Measurements from ENCODE around the gene MS4A18.
A peak's percentile ranks its signal among the peaks of the same experiment; 100 is the strongest.

Gene MS4A18

DNA sequence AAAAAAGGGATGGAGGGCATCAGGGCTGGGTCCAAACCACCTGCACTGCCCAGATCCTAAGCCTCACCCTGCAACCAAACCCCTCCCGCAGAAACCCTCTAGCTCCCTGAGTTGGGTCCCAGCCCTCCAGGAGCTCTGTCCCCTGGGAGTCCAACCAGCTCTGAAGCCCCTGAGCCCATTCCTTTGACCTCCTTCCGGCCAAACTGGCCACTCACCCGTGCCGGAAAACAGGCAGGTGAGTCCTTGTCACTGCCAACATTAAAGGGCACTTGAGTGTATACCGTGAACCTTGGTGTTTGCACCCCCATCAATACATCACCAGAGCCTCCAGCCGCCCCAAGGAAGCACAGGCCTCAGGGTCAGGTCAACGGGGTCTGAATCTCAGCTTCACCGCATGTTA, 43.7 kb downstream of the MS4A18 start:
- DNase-seq, result no peak

DNA sequence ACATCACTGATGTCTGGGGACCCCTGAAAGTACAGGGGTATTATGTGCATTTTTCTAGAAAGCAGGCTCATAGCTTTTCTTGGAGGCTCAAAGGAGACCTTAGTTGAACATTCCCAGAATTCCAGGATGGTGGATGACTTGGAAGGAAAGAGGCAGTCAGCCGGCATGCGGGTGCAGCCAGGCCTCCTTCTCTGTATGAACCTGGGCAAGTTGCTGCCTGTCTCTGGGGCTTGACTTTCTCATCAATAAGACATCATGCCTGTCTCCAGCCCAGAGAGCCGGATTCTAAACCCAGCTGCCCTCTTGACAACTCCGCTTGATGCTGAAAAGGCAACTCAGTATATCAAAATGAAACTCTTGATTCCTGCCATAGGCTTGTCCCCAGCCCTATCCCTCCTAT, 44.8 kb downstream of the MS4A18 start:
- DNase-seq, result no peak

DNA sequence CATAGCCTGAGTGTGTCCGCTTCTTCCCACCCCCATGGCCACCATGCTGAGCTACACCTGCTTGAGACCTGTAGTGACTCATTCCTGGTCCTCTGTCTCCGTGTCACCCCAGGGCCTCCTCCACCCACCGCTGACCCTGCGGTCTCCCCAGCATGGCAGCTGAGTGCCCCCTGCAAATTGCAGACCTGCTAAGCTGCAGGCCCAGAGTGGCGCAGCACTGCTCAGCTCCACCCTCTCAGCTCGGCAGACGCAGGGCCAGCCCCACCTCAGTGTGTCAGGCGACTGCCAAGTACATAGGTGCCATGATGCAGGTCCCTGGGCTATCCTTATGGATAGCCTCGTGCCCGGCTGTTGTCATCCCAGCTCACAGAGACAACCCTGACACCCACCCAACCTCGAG, 45.3 kb downstream of the MS4A18 start:
- no peak for DNase-seq

DNA sequence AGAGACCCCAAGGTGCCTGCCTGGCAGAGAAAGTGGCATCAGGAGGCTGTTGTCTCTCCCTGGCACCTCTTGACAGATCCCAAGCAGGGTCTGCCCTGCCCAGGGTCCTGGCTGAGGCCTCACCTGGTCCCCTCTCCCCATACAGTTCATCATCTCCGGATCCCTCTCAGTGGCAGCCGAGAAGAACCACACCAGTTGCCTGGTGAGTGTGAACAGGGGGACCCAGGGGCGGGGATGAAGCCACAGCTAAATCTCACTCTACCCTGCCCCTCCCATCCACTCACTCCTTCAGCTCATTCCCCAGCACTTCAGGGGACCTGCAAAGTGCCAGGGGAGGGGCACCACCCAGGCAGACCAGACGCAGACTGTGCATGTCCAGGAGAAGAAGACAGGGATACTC, 46.6 kb downstream of the MS4A18 start:
- no peak for DNase-seq

DNA sequence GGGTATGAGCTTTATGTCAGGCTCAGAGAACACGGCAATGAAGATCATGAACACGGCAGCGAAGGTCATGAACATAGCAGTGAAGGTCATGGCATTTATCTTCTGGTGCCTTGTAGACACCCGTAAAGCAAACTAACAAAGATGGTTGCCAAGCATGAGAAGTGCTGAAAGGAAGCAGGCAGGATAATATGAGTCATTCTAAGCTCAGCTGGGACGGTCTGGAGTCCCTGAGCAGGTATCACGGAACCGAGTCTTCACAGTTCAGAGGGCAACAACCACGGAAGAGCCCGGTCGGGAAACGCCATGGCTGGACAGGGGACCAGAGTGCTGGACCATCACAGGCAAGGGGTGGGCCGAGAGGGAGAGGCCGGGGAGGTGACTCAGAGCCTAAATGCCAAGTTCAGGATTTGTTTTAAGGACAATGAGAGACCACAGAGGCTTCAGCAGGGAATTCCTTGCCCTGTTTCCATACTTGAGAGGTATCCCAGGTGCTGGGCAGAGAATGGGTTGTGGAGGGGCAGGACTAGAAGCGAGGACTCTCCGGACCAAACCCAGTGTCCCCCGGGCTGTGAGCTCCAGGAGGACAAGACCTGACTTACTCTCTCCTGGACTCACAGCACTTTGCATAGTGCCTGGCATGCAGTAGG, 47.5 kb downstream of the MS4A18 start:
- DNase-seq, result no peak

DNA sequence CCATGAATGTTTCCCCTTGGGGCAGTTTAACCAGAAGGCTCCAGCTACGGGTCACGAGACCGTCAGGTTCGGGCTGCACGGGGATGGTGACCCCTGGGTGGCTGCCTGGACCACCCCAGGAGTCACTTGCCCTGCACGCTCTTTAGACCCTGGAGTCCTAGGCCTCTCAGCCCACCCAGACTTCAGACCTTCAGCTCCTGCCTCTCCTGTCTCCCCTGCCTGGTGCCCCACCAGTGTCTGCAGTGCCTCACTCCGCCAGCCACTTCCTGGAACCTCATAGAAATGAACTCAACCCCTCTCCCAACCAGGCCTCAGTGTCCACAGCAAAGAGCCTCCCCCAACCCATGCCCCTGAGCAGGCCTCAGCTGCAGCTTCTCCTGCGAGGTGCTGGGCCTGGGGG, 48.1 kb downstream of the MS4A18 start:
- DNase-seq, result no peak

DNA sequence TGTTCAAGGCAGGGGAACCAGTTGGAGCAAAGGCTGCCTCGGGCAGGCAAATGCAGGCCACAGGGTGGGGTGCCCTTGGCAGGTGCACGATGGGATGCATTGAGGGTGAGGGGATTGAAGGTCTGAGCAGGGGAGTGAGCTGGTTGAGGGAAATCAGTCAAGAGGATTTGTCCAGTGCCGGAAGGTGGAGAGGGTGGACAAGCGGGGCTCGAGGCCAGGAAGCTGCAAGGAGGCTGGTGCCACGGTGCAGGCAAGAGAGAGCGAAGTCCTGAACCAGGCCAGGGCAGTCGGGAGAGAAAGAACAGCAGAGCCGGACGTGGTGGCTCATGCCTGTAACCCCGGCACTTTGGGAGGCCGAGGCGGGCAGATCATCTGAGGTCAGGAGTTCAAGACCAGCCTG, 50.2 kb downstream of the MS4A18 start:
- no peak for DNase-seq

DNA sequence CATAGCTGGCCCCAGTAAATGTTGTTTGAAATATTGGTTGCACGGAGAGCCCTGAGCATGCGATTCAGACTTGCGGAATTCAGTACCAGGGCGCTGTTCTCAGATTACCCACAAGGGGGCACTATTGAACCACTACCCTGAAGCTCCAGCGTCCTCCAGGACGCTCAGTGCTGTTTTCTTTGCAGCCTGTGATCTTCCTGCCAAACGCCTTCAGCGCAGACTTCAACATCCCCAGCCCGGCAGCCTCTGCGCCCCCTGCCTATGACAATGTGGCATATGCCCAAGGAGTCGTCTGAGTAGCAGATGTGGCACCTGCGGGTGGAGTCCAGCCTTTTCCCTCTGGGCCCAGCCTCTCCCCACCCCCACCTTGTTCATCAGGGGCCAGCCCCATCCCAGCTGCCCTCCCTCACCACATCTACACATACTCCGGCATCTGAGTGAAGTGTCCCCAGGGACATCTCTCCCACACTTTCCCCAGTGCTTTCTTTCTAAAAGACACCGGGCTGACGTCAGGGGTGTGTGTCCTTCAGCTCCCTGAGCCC, 51.0 kb downstream of the MS4A18 start:
- DNase-seq, result peak; percentile 87

DNA sequence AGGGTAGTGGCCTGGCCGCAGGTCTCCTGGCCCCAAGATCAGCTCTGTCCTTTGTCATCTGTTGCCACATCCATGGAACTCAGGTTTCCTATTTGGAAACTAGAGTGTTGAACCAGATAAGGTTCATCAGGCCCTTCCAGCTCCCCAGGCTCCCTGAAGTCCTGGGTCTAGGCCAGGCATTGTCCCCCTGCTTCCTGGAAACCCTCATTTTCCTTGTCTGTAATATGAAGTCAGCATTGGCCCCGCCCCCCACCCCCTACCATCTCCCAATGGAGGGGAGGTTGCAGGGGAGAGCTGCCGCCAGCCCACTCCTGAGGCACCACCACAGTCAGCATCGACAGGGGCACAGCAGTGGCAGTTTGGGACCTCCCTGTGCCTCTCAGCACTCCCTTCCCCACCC, 51.6 kb downstream of the MS4A18 start:
- no peak for DNase-seq

DNA sequence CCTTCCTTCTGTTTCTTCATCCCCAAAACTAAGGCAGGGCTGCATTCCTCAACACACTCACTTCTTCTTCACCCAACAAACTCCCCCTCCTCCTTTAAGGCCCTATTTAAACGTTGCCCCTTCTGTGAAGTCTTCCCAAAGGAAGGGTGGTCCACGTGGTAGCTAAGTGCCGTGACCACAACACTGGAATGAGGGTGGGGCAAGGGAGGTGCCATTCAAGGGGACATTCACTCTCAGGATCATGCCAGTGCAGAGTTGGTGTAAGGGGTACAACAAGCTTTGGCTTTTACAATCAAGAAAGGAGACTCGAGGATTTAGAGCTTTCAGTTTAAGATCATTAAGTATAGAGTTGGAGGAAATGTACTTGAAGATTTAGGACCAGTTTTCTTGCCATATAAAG, 52.6 kb downstream of the MS4A18 start:
- DNase-seq, result no peak

DNA sequence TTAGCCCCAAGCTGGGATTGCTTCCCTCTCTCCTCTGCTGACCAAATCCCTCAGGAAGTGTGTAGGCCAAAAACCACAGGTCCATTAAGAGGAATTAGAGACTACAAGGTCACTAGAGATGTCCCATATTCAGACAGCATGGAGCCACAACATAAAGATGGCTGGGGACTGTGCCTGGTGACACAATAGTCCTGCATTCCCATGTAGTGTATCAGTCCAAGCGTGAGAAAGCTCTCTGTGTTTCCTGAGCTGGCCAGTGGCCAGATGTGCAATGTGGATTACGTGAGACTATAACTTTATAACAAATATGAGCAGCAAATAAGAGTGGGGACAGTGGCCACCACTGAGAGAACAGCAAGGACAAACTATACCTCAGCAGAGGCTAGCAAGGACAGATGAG, 53.1 kb downstream of the MS4A18 start:
- no peak for DNase-seq

DNA sequence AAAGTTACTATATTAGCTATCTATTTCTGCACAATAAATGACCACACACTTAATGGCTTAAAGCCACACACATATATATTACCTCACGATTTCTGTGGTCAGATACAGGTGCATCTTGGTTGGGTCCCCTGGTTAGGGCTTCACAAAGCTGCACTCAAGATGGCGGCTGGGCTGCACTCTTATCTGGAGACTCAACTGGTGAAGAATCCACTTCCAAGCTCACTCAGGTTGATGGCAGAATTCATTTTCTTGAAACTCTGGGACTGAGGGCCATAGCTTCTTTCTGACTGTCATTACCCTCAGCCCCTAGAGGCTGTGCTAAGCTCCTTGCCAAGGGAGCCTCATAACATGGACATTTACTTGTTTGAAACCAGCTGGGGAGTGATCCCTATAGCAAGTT, 55.5 kb downstream of the MS4A18 start:
- no peak for DNase-seq

DNA sequence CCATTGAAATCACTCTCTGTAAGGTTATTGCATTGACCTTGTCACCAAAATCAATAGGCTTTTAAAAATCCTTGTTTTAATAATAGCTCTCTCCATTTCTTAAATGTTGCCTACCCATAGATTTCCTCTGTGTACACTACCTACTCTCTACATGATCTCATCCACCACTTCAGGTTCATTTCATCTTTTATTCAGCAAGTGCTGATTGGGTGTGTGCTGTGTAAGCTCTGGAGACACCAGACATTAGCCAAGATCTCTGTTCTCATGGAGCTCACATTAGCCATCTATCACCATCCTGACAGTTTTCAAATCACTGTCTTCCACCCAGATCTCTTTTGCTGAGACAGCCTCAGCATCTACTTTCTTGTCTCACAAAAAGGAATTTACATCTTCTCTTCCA, 56.3 kb downstream of the MS4A18 start:
- DNase-seq, result no peak

DNA sequence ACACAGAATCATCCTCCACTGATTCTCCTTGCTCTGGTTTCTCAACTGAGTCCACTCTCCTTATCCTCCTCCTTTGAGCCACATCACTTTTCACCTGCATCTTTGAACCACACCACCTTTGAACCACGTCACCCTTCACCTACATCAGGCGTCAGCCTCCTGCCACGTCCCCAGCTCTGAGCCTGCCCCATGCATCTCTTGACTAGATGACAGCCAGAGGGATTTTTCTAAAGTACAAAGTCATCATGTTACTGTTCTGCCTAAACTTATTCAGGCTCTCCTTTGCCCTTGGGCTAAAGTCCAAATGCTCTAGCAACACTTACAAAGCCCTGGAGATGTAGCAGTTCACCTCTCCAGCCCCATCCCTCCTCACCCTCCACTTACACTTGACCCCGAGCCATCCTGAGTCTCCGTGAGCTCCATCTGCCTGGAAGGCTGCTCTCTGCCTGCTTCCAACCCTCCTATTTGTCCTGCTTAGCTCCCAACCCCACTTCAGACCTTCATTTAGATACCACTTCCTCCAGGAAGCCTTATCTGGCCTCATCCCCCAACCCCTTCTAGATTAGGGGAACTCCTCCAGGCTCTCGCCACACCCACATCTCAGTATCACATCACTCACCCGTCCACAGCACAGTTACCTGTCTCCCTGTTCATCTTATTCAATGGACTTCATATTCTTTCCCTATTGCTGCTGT, 56.9 kb downstream of the MS4A18 start:
- DNase-seq, result no peak

DNA sequence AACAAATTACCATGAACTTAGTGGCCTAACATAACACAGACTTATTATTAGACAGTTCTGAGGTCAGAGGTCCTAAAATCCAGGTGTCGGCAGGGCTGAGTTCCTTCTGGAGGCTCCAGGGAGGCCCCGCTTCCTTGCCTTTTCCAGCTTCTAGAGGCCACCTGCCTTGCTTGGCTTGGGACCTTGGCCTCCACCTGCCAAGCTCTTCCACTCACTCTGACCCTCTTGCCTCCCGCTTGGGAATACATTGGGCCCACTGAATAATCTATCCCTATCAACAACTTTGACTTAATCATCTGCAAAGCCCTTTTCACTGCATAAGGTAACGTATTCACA, 57.4 kb downstream of the MS4A18 start:
- no peak for DNase-seq

DNA sequence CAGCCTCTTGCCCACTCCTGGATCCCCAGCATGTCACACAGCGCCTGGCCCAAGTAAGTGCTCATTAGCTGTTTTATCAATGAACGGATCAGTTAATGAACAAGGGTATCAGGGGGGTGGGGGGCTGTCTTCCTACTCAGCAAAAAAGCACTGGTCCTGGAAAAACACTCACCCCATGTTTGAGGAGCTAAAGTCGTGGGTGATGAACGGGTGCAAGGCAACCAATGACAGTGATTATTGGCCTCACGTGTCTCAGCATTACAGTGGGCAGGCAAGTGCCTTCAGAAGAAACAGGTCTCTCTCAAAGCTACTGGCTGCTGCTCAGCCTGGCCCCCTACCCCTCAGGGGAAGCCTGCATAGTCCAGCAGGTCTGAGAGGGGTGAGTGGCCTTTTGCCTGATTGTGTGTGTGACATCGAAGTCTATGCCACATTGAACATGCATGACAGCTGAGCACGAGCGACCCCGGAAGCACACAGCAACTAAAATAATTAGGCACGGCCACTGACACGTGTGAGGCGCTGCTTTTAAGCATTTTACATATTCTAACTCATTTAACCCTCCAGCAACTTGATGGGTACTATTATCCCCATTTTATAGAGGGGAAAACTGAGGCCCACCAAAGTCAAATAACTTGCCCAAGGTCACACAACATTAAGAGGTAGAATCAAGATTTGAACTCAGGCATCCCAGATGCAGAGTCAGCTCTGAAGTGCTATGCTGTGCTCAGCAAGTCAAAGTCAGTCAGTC, 58.0 kb downstream of the MS4A18 start:
- DNase-seq, result no peak

DNA sequence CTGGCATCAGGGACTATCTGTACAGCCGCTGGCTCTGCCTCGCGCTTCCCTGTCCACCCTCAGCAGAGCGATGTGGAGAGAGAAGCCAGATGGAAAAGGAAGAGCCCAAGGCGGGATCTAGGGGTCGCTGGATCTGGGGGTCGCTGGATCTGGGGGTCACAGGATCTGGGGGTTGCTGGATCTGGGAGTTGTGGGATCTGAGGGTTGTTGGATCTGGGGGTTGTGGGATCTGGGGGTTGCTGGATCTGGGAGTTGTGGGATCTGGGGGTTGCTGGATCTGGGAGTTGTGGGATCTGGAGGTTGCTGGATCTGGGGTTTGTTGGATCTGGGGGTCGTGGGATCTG, 58.6 kb downstream of the MS4A18 start:
- DNase-seq, result no peak

DNA sequence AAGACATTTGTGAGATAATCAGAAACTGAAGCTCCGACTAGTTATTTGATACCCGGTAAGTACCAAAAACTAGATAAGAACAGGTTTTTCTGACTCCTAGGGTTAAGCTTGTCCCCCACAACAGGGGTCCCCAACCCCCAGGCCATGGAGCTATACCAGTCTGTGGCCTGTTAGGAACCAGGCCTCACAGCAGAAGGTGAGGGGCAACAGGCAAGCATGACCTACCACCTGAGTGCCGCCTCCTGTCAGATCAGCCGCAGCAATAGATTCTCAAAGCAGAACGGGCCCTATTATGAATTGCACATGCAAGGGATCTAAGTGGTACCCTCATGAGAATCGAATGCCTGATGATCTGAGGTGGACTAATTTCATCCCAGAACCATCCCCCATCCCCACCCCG, 59.4 kb downstream of the MS4A18 start:
- no peak for DNase-seq

DNA sequence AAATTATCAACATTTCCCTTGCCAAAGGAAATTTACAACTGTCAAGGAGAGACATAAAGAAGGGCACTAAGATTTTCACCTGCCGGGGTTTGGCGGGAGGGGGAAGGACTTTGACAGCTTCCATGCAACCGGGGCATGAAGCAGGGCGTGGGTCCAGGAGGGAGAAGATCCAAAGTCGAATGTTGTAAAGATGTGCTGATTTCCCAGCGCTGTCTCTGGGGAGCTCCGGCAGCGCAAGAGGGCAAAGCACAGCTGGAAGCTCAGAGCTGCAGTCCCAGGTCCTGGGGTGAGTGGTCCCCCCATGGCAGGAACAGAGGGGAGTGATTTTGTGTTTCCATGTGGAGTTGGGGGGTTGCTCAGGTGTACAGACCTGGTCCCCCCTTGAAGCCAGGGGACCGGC, 60.6 kb downstream of the MS4A18 start, which contains the start of gene MS4A10:
Gene MS4A10, plus strand, starts transcription at position 198 of the 400 bp plus-strand sequence. CDS start 5,003 bp downstream, outside the sequence.
- DNase-seq, result no peak

DNA sequence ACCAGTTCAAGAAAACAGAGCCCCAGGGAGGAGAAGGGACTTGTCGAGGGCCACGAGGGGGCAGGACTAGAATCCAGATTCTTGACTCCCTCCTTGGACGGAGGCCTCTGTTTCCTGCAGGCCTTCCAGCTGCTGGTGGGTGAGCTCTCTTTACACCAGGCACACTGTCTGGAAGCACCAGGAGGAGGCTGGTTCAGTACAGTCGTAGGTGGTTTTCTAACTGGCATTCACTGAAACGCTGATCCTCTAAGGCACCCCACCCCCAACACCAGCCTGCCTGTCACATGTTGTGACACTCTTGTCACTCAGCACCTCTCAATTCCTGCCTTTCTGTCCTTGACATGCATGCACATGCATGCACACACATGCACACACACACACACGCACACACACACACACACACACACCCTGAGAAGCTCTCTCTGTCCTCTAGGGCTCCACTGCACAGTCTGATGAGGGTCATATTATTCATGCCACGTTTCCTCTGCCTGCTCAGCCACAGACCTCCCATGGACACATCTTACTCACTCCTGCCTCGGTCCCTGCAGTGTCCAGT, 61.4 kb downstream of the MS4A18 start:
- no peak for DNase-seq

DNA sequence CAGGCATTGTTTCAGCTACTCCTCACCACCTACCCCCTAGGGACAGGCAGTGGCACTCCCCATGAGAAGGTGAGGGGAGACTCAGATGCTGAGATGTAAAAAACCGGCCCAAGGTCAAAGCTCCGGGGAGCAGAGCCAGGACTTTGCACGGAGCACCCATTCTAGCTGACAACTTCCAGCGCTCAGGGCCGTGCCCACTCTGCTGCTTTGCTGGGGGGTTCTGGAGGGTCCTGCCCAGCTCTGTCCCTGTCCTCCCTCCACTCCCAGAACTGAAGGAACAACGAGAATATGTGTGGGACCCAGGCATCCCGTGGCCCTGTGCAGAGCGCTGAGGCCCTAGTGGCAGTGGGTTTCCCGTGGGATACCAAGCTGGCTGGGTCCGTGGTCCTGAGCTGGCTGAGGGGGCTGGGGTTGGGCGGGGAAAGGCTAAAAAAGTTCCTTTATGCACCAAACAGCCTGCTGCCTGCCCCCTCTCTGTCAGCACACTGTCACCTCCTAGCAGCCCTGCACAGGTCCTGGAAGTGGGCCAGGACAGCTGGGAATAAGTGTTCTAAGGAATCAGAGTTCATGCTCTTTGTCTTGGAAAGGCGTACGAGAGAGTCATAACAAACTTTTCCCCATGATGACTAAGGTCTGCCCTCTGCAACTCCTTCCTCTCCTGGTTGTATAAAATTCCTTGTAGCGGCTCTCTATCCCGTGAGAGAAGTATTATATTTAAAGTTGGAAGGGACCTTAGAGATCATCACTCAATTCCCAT, 62.5 kb downstream of the MS4A18 start:
- no peak for DNase-seq

DNA sequence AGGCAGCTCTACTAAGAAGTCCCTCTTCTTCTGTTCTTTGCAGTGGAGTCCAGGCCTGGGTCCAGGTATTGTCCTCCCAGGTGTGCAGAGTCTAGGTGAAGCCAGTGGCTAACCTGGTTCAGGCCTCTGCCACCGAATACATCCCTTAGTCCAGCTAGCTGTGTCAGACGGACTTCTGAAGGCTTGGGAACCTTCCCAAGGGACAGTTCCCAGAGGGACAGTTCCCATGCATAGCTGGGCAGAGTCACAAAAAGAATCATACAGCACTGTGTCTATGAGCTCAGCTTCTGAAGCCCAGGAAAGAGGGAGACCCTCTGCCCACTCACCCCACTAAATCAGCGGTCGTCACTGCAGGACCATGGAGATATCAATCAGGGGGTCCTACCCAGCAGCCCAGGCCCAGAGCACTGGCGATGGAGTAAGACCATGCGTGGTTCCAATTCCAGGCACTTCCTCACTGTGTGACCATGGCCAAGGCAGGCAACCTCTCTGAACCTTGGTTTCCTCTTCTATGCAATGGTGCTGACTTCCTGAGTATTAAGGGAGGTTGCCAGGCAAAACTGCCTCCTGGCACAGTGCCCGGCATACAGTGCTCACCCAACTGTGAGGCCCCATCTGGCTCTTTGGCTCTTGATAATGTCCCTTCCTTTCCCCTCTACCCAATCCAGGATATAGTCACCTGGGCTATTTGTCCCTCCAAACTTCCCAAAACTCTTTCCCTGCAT, 64.0 kb downstream of the MS4A18 start:
- no peak for DNase-seq

Measured in KG1 (cell line).